GM10248 (cell line): ENCODE results near the gene C12orf43.

Experiments used
- CTCF ChIA-PET: fragments of 300-600 bp; sonication (Branson Sonifier 250); formaldehyde crosslinking; extraction: SDS; loops from one replicate; lab custom pipeline; 2021; ENCODE audit warnings: antibody characterized with exemption; lab: Yijun Ruan, JAX
- POLR2A ChIA-PET: fragments of 350-650 bp; sonication (Branson Sonifier 250); formaldehyde crosslinking; extraction: SDS; loops from one replicate; lab custom pipeline; 2020; ENCODE audit warnings: antibody characterized with exemption; lab: Yijun Ruan, JAX
- DNase-seq: peaks from one replicate; pipeline ENCODE4 v3.0.0; 2012; ENCODE audit errors: extremely low spot score
- CTCF ChIP-seq: IDR thresholded peaks from 2 replicates; pipeline ENCODE4 v1.5.1; 2012; ENCODE audit warnings: mild to moderate bottlenecking, low read depth; ENCODE audit errors: extremely low read depth, missing control alignments, control extremely low read depth

C12orf43 gene

GRCh38 chr12:121008347-121009098 is 7.8 kb downstream of the C12orf43 start:
- TF ChIP-seq CTCF, result no peak
- ChIA-PET CTCF (interaction anchor here (0.7 to 1.6 kb wide), 3 partner anchors 11 to 101 kb away, joined by 3 to 5 read pairs (median 3); no protein-coding TSS in a partner anchor), POLR2A (no interaction called here)
- DNase-seq, result no peak

GRCh38 chr12:121005346-121005815 is 10.9 kb downstream of the C12orf43 start:
- ChIA-PET CTCF (interaction anchor here (1.0 to 2.3 kb wide), 12 partner anchors 8 to 224 kb away, joined by 3 to 12 read pairs (median 4); partner anchors contain the start of gene C12orf43), POLR2A (no interaction called here)
- peak; percentile 55 for TF ChIP-seq CTCF
- peak; percentile 58 for DNase-seq

- no peak for DNase-seq
- POLR2A ChIA-PET, result no interaction called here
- TF ChIP-seq CTCF, result no peak
- CTCF ChIA-PET, result interaction anchor here (0.8 to 3.7 kb wide), 4 partner anchors 8 to 57 kb away, joined by 3 to 8 read pairs (median 3); no protein-coding TSS in a partner anchor
Observed at GRCh38 chr12:121004253-121004815, 12.0 kb downstream of the C12orf43 start.

GRCh38 chr12:121003650-121004049 is 12.6 kb downstream of the C12orf43 start:
- no peak for DNase-seq
- no peak for TF ChIP-seq CTCF
- POLR2A ChIA-PET, result no interaction called here
- CTCF ChIA-PET, result interaction anchor here (0.8 to 3.7 kb wide), 3 partner anchors 9 to 355 kb away, joined by 3 to 8 read pairs (median 4); no protein-coding TSS in a partner anchor

GRCh38 chr12:121001841-121002483 is 14.3 kb downstream of the C12orf43 start:
- ChIA-PET CTCF (interaction anchor here (0.8 to 3.7 kb wide), 6 partner anchors 9 to 30 kb away, joined by 3 to 8 read pairs (median 4); no protein-coding TSS in a partner anchor), POLR2A (no interaction called here)
- DNase-seq, result no peak
- no peak for TF ChIP-seq CTCF

GRCh38 chr12:121001060-121001459 is 15.2 kb downstream of the C12orf43 start:
- CTCF ChIA-PET, result interaction anchor here (1.0 to 3.7 kb wide), 3 partner anchors 22 to 29 kb away, joined by 3 to 8 read pairs (median 3); no protein-coding TSS in a partner anchor
- no peak for DNase-seq
- TF ChIP-seq CTCF, result no peak
- POLR2A ChIA-PET, result no interaction called here
